Measurements from ENCODE around the gene C9orf43. TPM values are rescaled to one million over a fixed set of nuclear protein-coding genes. Genes with fewer than 3 reads are reported as not detected.

The C9orf43 gene
- polyA plus RNA-seq, 1 experiment: 0.23 TPM

DNA sequence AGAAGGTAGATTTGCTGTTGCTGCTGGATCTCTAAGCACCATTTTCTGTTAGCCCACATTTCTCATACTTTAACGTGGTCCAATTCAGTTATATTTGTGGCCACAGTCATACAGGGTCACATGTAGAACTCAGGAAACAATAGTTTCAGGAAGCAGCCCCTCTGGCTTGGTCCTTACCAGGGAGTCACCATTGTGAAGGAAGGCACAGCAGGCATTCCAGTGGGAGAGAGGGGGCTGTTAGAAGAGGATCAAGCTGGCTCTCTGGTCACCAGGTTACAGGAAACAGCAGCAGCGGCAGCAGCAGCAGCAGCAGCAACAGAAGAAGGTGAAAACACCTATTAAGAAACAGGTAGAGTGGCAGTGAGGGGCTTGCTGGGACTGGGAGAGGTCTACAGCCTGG, 14.5 kb downstream of the C9orf43 start:
- ChIA-PET CTCF (interaction anchor here (1.4 kb wide), 1 partner anchor 22 kb away, joined by 3 read pairs; no protein-coding TSS in a partner anchor), POLR2A (no interaction called here)
- Histone ChIP-seq H3K27me3 (ENCODE audit: control insufficient read depth, insufficient read depth, low read length) (peaks cover 17% of the 10 kb centered on the region), H3K4me3 (ENCODE audit: low read depth, low read length) (no peak overlapping the region), H3K36me3 (ENCODE audit: control insufficient read depth, insufficient read depth, low read length) (no peaks in the 10 kb centered on the region)
- TF ChIP-seq CTCF (IDR thresholded peaks at IDR 0.05; ENCODE audit: insufficient read depth, low read depth, low read length): no peak
- DNase-seq (ENCODE audit: low read depth): no peak

DNA sequence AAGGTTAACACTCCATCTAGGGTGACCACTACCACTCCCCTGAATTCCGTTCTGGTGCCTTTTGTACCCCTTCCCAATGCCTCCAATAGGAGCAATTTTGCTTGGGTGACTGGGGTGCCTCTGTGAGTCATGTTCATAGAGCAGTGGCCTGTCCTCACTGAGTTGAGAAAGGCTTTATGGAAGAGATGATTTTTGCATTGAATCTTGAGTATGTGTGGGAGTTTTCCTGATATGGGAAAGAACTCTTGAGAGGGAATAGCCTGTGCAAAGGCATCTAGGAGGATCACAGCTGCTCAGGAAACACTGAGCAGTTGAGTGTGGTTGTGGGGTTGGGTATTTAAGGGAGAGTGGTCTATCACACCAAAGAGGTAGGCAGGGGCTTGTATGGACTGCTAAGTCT, 16.2 kb downstream of the C9orf43 start:
- peaks cover 16% of the 10 kb centered on the region for H3K27me3 ChIP-seq (ENCODE audit: control insufficient read depth, insufficient read depth, low read length)
- no peak for DNase-seq (ENCODE audit: low read depth)
- no peak overlapping the region for H3K4me3 ChIP-seq (ENCODE audit: low read depth, low read length)
- ChIA-PET CTCF (interaction anchor here (1.0 to 1.4 kb wide), 4 partner anchors 13 to 229 kb away, joined by 3 to 4 read pairs (median 4); no protein-coding TSS in a partner anchor), POLR2A (no interaction called here)
- TF ChIP-seq CTCF (IDR thresholded peaks at IDR 0.05; ENCODE audit: insufficient read depth, low read depth, low read length): no peak
- H3K36me3 ChIP-seq (ENCODE audit: control insufficient read depth, insufficient read depth, low read length): no peaks in the 10 kb centered on the region

- no peaks in the 10 kb centered on the region for H3K36me3 ChIP-seq (ENCODE audit: control insufficient read depth, insufficient read depth, low read length)
- peaks cover 16% of the 10 kb centered on the region for H3K27me3 ChIP-seq (ENCODE audit: control insufficient read depth, insufficient read depth, low read length)
- CTCF ChIA-PET: no interaction called here
- POLR2A ChIA-PET: interaction anchor here (0.6 kb wide), 1 partner anchor 121 kb away, joined by 3 read pairs; no protein-coding TSS in a partner anchor
- TF ChIP-seq CTCF (IDR thresholded peaks at IDR 0.05; ENCODE audit: insufficient read depth, low read depth, low read length): no peak
- no peak for DNase-seq (ENCODE audit: low read depth)
- H3K4me3 ChIP-seq (ENCODE audit: low read depth, low read length): no peak overlapping the region
These were observed 17.1 kb downstream of the C9orf43 start for GRCh38 chr9:113427629-113428028.

DNA sequence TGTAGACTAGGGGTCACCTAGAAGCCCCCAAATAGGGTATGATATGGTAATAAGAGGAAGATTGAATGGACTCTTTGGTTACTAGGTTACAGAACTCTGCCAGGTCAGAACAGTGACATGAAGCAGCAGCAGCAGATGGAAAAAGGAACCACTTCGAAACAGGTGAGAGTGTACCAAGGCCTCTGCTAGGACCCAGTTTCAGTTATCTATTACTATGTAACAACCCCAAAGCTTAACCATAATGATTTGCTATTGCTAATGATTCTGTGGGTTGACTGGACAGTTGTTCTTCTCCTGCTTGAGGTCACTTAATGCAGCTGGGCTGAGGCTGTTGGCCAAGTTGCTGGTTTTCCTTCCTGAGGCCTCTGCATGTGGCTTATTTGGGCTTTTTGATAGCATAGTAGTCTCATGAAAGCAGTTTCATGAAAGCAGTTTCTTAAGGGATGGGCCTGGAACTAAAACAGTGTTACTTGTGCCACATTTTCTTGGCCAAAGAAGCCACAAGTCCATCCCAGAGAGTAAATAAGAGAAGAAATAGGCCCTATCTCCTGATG, 17.6 kb downstream of the C9orf43 start:
- no peak for TF ChIP-seq CTCF (IDR thresholded peaks at IDR 0.05; ENCODE audit: insufficient read depth, low read depth, low read length)
- ChIA-PET CTCF (no interaction called here), POLR2A (no interaction called here)
- no peak for DNase-seq (ENCODE audit: low read depth)
- H3K4me3 ChIP-seq (ENCODE audit: low read depth, low read length): no peak overlapping the region
- no peaks in the 10 kb centered on the region for H3K36me3 ChIP-seq (ENCODE audit: control insufficient read depth, insufficient read depth, low read length)
- H3K27me3 ChIP-seq (ENCODE audit: control insufficient read depth, insufficient read depth, low read length): peaks cover 17% of the 10 kb centered on the region

DNA sequence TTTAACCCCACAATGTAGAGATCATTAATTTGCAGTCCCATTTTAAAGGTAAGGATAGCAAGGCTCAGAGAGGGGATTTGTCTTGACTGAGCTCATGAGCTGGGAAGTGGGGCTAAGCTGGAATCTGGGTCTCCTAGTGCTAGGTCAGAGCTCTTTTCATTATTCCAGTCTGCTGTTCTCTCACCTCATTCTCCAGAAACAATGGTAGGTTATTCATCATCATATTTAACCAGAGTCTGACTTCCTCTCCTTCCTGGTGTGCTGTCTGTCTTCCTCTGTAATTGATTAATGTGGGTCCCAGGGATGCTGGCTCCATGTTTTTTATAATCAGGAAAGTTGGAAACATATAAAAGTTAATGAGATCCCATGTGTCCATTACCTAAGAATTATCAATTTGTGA, 20.6 kb downstream of the C9orf43 start:
- Histone ChIP-seq H3K4me3 (ENCODE audit: low read depth, low read length) (no peak overlapping the region), H3K36me3 (ENCODE audit: control insufficient read depth, insufficient read depth, low read length) (no peaks in the 10 kb centered on the region), H3K27me3 (ENCODE audit: control insufficient read depth, insufficient read depth, low read length) (peaks cover 11% of the 10 kb centered on the region; the same call in 1 of the 2 replicates)
- no peak for DNase-seq (ENCODE audit: low read depth)
- ChIA-PET CTCF (interaction anchor here (0.8 kb wide), 1 partner anchor 15 kb away, joined by 4 read pairs; no protein-coding TSS in a partner anchor), POLR2A (no interaction called here)
- no peak for TF ChIP-seq CTCF (IDR thresholded peaks at IDR 0.05; ENCODE audit: insufficient read depth, low read depth, low read length)
